Adrenal gland (tissue), 12 donors: ENCODE data around the gene RDH14. TPM values are rescaled to one million over a fixed set of nuclear protein-coding genes. Genes with fewer than 3 reads are reported as not detected.

Source experiments
- DNase-seq, 7 donors: peaks; one replicate each; pipeline ENCODE4 v3.0.0-alpha.2; 2019 to 2020
- H3K27ac ChIP-seq, 5 donors: fragments of 200-600 bp; sonication (generic) in 4 of 5; 1 replicate in 3 of 5; 2 replicates in 2 of 5; pipeline versions ENCODE4 v1.5.1 to v1.8.0; 2016 to 2020; ENCODE audit warnings: mild to moderate bottlenecking in 1 of 5
- H3K27me3 ChIP-seq: fragments of 200-600 bp; 2 replicates; pipeline ENCODE4 v1.8.0; 2021
- H3K36me3 ChIP-seq, 2 donors: fragments of 200-600 bp; replicated peaks in 1 of 2; 1 replicate in 1 of 2; 2 replicates in 1 of 2; pipeline versions ENCODE4 v1.5.1 to v1.8.0; 2018 to 2022
- H3K4me1 ChIP-seq, 2 donors: fragments of 200-600 bp; replicated peaks in 1 of 2; 1 replicate in 1 of 2; 2 replicates in 1 of 2; pipeline versions ENCODE4 v1.5.1 to v1.8.0; 2018 to 2021
- H3K4me3 ChIP-seq, 4 donors: fragments of 200-600 bp; sonication (generic) in 3 of 4; one replicate each; pipeline ENCODE4 v1.5.1; 2016 to 2018
- H3K9me3 ChIP-seq, 3 donors: fragments of 200-600 bp; sonication (generic) in 1 of 3; replicated peaks in 1 of 3; 1 replicate in 2 of 3; 2 replicates in 1 of 3; pipeline versions ENCODE4 v1.5.1 to v1.8.0; 2016 to 2021
- CTCF ChIP-seq, 6 experiments: fragments of 450-650 bp in 4 of 6; fragments of 200-600 bp in 2 of 6; sonication (generic) in 1 of 6; IDR thresholded peaks; 1 replicate in 5 of 6; 2 replicates in 1 of 6; pipeline versions ENCODE4 v1.5.1 to v1.8.0; 2016 to 2021; ENCODE audit warnings: antibody characterized with exemption in 6 of 6, mild to moderate bottlenecking in 2 of 6, moderate library complexity in 1 of 6
- POLR2A ChIP-seq, 2 donors: fragments of 450-650 bp; IDR thresholded peaks; one replicate each; pipeline ENCODE4 v1.6.1; 2017; ENCODE audit warnings: antibody characterized with exemption in 2 of 2, mild to moderate bottlenecking in 2 of 2, moderate library complexity in 1 of 2
- WGBS, 4 donors: extraction: QIAGEN DNeasy Blood & Tissue Kit in 2 of 4; methylation state at CpG; one replicate each; pipeline versions ENCODE4 v1.1.5 to v1.1.7; 2013 to 2017; 5-methylcytosine and 5-hydroxymethylcytosine counted together
- intact Hi-C, 2 donors: fragments of 100-400 bp; cut with DNase I; formaldehyde crosslinking; loops; one replicate each; pipeline versions ENCODE4 v1.14.1 to v1.15.0; 2022 to 2023
- polyA plus RNA-seq, 3 donors: library from polyadenylated mRNA; stranded (reverse); fragments of 200-250 nt in 2 of 3; fragments of 350-450 nt in 1 of 3; fragmentation: Illumina TruSeq in 1 of 3; extraction: RNeasy Lipid Tissue Mini Kit (QIAGEN cat#74804) in 1 of 3; gene quantifications; one replicate each; pipeline ENCODE4 v1.2.3, GENCODE V29; 2013 to 2014
- total RNA-seq, 9 donors: library from RNA; depleted of rRNA in 4 of 9; stranded (reverse); fragments of >200 nt in 4 of 9; fragments of 120-200 nt in 1 of 9; fragmentation: NEBNext Ultra II Directional in 1 of 9; extraction: Animal tissue kit (Norgen Biotek cat#: 25700) in 1 of 9; gene quantifications; one replicate each; pipeline versions ENCODE4 v1.1.0 to v1.2.4, GENCODE V29; 2013 to 2023
- donor health status: healthy with polysubstance abuse.
- donor health status: Bipolar disorder and iron deficiency.
- donor health status: DM: yes; HTN: yes; CAD: no.
- donor health status: DM: no; HTN: no; CAD: no.
- donor health status: DM: no; HTN: no; CAD: no.
- donor health status: DM: yes; HTN: yes; CAD: no.

RDH14 gene
- total and polyA plus RNA-seq, 12 donors, result 9.7 to 48.6 (median 28.4) TPM

DNA sequence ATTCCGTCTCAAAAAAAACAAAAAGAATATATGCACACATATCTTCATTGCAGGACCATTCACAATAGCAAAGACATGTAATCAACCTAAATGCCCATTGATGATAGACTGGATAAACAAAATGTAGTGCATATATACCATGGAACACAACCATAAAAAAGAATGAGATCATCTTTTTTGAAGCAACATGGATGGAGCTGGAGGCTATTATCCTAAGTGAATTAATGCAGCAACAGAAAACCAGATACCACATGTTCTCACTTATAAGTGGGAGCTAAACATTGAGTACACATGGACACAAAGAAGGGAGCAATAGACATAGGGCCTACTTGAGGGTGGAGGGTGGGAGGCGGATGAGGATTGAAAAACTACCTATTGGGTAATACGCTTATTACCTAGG is 20.2 kb upstream of the RDH14 start:
- WGBS, 4 donors, result 90 to 95% (median 94%) methylated on average over 3 of the region's 3 CpGs
- H3K27ac ChIP-seq, result no peak overlapping the region
- no peaks in the 10 kb centered on the region for H3K27me3 ChIP-seq
- H3K4me3 ChIP-seq, result no peak overlapping the region
- intact Hi-C loops, result no loop called here
- H3K4me1 ChIP-seq, result no peaks in the 10 kb centered on the region
- no peaks in the 10 kb centered on the region for H3K9me3 ChIP-seq
- H3K36me3 ChIP-seq, result no peaks in the 10 kb centered on the region
- TF ChIP-seq CTCF (IDR thresholded peaks at IDR 0.05) (no peak), POLR2A (IDR thresholded peaks at IDR 0.05) (no peak)
- no peak for DNase-seq

GRCh38 chr2:18578033-18578432 is 17.6 kb upstream of the RDH14 start:
- H3K36me3 ChIP-seq, result no peaks in the 10 kb centered on the region
- TF ChIP-seq CTCF (IDR thresholded peaks at IDR 0.05) (no peak), POLR2A (IDR thresholded peaks at IDR 0.05) (no peak)
- DNase-seq, result no peak
- intact Hi-C loops, result no loop called here
- H3K27ac ChIP-seq, result no peak overlapping the region
- H3K9me3 ChIP-seq, result peaks cover 0 to 4% (median 0%) of the 10 kb centered on the region in 3 donors
- H3K4me1 ChIP-seq, result no peaks in the 10 kb centered on the region
- no peak overlapping the region for H3K4me3 ChIP-seq
- H3K27me3 ChIP-seq, result no peaks in the 10 kb centered on the region

GRCh38 chr2:18566145-18566769 is 5.8 kb upstream of the RDH14 start:
- no peaks in the 10 kb centered on the region for H3K36me3 ChIP-seq
- TF ChIP-seq POLR2A (IDR thresholded peaks at IDR 0.05), result no peak
- TF ChIP-seq CTCF (IDR thresholded peaks at IDR 0.05), result no peak
- no peak for DNase-seq
- no peaks in the 10 kb centered on the region for H3K4me1 ChIP-seq
- 82 to 95% (median 88%) methylated on average over 1 of the region's 1 CpG for WGBS, 4 donors
- intact Hi-C loops, result no loop called here
- H3K27me3 ChIP-seq, result no peaks in the 10 kb centered on the region
- no peak overlapping the region for H3K27ac ChIP-seq
- no peak overlapping the region for H3K4me3 ChIP-seq
- H3K9me3 ChIP-seq, result no peaks in the 10 kb centered on the region

DNA sequence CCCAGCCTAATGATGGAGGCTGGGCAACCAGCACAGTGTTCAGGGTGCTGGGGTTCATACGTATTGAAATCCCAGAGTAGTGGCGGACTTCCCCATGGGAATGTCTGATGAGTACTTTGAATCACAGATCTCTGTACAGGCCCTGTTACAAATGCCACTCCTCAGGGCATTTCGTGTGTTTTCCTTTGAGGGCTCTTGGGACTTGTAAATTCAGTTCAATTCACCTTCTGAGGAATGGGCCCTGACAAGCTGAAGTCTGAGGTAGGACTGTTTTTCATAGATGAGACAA is 288 bp upstream of the RDH14 start:
- intact Hi-C loops, result no loop called here
- no peaks in the 10 kb centered on the region for H3K9me3 ChIP-seq
- no peak for DNase-seq
- no peaks in the 10 kb centered on the region for H3K27me3 ChIP-seq
- H3K4me3 ChIP-seq, result peak overlapping the region in 3 of 4 donors; percentile 78 to 98 (median 97)
- H3K36me3 ChIP-seq, result no peaks in the 10 kb centered on the region
- peak overlapping the region; percentile 91 to 100 (median 98) for H3K27ac ChIP-seq
- 0 to 2% (median 0%) methylated on average over 1 to 3 of the region's 3 CpGs for WGBS, 4 donors
- H3K4me1 ChIP-seq, result peaks cover 6 to 21% of the 10 kb centered on the region in 2 donors
- TF ChIP-seq POLR2A (IDR thresholded peaks at IDR 0.05) (no peak), CTCF (IDR thresholded peaks at IDR 0.05) (no peak)
